ENCODE results near the gene CLCN5. TPM values are rescaled to one million over a fixed set of nuclear protein-coding genes. Genes with fewer than 3 reads are reported as not detected.

Gene CLCN5
- polyA plus RNA-seq, 4 donors: 2.7 to 51.0 (median 4.8) TPM

DNA sequence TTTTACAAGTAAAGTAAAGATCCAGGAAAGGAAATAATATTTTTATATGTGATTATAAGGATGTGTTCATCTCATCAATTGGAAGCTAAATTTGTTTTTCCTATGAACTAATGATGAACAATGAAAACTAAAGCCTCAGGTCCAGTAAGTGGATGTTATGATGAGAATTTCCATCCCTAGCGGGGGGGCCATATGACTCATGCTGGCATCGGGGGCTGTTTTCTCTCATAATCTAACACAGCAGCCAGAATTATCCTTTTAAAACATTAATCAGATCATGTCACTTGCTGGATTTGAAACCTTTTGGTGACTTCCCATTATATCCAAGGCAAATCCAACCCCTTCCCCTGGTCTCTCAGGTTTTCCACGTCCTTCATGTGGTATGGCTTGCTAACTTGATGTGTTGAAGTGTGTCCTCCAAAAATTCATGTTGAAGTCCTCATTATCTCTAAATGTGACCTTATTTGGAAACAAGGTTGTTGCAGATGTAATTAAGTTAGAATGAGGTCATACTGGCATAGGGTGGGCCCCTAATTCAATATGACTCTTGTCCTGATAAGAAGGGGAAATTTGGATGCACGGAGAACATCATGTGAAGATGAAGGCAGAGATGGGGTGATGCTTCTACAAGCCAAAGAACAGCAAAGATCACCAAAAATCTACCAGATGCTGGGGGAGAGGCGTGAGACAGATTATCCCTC is 181.6 kb downstream of the CLCN5 start:
- Histone ChIP-seq H3K27ac (ENCODE audit: low read depth in 1 of 3, low read length in 2 of 3) (no peak overlapping the region), H3K9me3 (ENCODE audit: control insufficient read depth in 2 of 2, insufficient read depth in 1 of 2, low read depth in 1 of 2, low read length in 1 of 2) (no peaks in the 10 kb centered on the region), H3K4me1 (ENCODE audit: control insufficient read depth in 3 of 3, insufficient read depth in 2 of 3, low read depth in 1 of 3, low read length in 2 of 3) (peaks cover 0 to 5% (median 0%) of the 10 kb centered on the region in 3 donors), H3K4me3 (ENCODE audit: low read depth in 1 of 3, low read length in 3 of 3) (no peak overlapping the region), H3K36me3 (ENCODE audit: control insufficient read depth in 3 of 3, insufficient read depth in 2 of 3, low read depth in 1 of 3, low read length in 3 of 3) (no peaks in the 10 kb centered on the region), H3K27me3 (ENCODE audit: control insufficient read depth in 3 of 3, insufficient read depth in 3 of 3, low read length in 3 of 3) (no peaks in the 10 kb centered on the region)
- no peak for FAIRE-seq
- DNase-seq: no peak
- WGBS, 3 donors: 62 to 85% (median 75%) methylated on average over 5 of the region's 5 CpGs

DNA sequence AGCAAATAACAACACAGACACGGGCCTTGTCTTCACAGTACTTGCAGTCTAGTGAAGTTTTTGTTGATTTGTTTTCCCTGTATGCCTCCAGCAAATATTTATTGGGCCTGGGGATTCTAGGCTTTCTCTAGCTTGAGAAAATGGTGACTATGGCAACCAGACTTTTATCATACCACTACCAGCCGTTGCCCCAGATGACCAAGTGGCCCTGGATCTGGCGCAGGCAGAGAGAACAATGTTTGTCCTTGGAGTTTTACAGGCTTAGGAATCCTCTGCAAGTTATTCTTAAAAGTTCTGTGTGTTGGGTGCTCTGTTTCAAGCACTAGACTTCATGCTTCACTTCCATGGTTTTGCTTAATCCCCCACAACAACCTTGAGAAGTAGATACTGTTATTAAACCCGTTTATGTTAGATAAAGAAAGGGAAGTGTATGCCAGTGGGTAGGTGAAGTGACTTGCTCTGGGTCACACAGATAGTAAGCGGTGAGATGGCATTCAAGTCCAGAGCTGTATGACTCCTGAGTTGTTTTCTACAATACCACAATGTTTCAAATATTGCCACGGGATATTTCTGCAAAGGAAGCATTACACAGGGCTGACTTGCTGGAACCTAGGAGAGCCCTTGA is 183.8 kb downstream of the CLCN5 start:
- no peak overlapping the region for H3K27ac ChIP-seq (ENCODE audit: low read depth in 1 of 3, low read length in 2 of 3)
- no peak for FAIRE-seq
- H3K4me1 ChIP-seq (ENCODE audit: control insufficient read depth in 3 of 3, insufficient read depth in 2 of 3, low read depth in 1 of 3, low read length in 2 of 3): peaks cover 0 to 5% (median 0%) of the 10 kb centered on the region in 3 donors
- no peaks in the 10 kb centered on the region for H3K27me3 ChIP-seq (ENCODE audit: control insufficient read depth in 3 of 3, insufficient read depth in 3 of 3, low read length in 3 of 3)
- DNase-seq: no peak
- H3K36me3 ChIP-seq (ENCODE audit: control insufficient read depth in 3 of 3, insufficient read depth in 2 of 3, low read depth in 1 of 3, low read length in 3 of 3): no peaks in the 10 kb centered on the region
- no peak overlapping the region for H3K4me3 ChIP-seq (ENCODE audit: low read depth in 1 of 3, low read length in 3 of 3)
- H3K9me3 ChIP-seq (ENCODE audit: control insufficient read depth in 2 of 2, insufficient read depth in 1 of 2, low read depth in 1 of 2, low read length in 1 of 2): no peaks in the 10 kb centered on the region
- WGBS, 3 donors: 60 to 80% (median 70%) methylated on average over 6 of the region's 6 CpGs

DNA sequence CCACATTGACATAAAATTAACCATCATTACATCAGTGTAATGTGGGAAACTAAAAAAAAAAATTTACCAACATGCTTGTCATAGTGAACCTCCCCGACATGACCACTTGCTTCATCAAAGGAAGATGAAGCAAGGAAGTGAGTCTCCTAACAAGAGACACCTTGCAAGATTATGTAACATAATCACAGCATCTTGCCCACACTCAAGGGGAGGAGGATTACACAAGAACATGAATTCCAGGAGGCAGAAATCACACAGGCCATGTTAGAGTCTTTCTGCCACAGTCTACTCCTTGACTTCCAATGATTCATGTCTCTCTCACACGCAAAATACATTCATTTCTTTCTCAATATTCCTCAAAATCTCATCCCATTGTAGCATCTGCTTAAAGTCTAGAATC is 185.1 kb downstream of the CLCN5 start:
- Histone ChIP-seq H3K9me3 (ENCODE audit: control insufficient read depth in 2 of 2, insufficient read depth in 1 of 2, low read depth in 1 of 2, low read length in 1 of 2) (no peaks in the 10 kb centered on the region), H3K4me1 (ENCODE audit: control insufficient read depth in 3 of 3, insufficient read depth in 2 of 3, low read depth in 1 of 3, low read length in 2 of 3) (peaks cover 0 to 10% (median 0%) of the 10 kb centered on the region in 3 donors), H3K4me3 (ENCODE audit: low read depth in 1 of 3, low read length in 3 of 3) (no peak overlapping the region), H3K27ac (ENCODE audit: low read depth in 1 of 3, low read length in 2 of 3) (no peak overlapping the region), H3K36me3 (ENCODE audit: control insufficient read depth in 3 of 3, insufficient read depth in 2 of 3, low read depth in 1 of 3, low read length in 3 of 3) (no peaks in the 10 kb centered on the region), H3K27me3 (ENCODE audit: control insufficient read depth in 3 of 3, insufficient read depth in 3 of 3, low read length in 3 of 3) (no peaks in the 10 kb centered on the region)
- 63 to 86% (median 76%) methylated on average over 2 of the region's 2 CpGs for WGBS, 3 donors
- FAIRE-seq (no peak), DNase-seq (no peak)

DNA sequence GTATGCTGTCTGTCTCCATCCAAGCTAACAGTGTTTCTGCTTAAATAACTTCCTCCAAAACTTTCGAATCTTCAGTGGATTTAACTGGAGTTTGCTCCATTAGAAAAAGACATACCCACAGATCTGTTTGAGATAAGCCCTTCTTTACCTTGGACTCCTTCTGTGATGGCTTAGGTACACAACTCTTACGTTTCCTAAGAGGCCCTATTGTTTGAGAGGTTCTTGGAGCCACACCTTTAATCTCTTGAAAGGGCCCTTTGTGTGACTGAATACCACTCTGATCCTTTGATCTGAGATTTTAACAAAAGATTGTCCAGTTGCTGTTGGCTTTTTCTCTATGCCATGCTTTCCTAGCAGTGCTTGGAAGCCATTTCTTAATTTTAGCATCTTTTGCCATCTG is 185.9 kb downstream of the CLCN5 start:
- Histone ChIP-seq H3K27ac (ENCODE audit: low read depth in 1 of 3, low read length in 2 of 3) (peak overlapping the region in 1 of 3 donors; percentile 30), H3K27me3 (ENCODE audit: control insufficient read depth in 3 of 3, insufficient read depth in 3 of 3, low read length in 3 of 3) (no peaks in the 10 kb centered on the region), H3K4me3 (ENCODE audit: low read depth in 1 of 3, low read length in 3 of 3) (no peak overlapping the region), H3K36me3 (ENCODE audit: control insufficient read depth in 3 of 3, insufficient read depth in 2 of 3, low read depth in 1 of 3, low read length in 3 of 3) (no peaks in the 10 kb centered on the region), H3K4me1 (ENCODE audit: control insufficient read depth in 3 of 3, insufficient read depth in 2 of 3, low read depth in 1 of 3, low read length in 2 of 3) (peaks cover 0 to 5% (median 0%) of the 10 kb centered on the region in 3 donors), H3K9me3 (ENCODE audit: control insufficient read depth in 2 of 2, insufficient read depth in 1 of 2, low read depth in 1 of 2, low read length in 1 of 2) (no peaks in the 10 kb centered on the region)
- FAIRE-seq (no peak), DNase-seq (peak in 1 of 2 donors; percentile 24)
- WGBS, 3 donors: 18 to 55% (median 20%) methylated on average over 2 of the region's 2 CpGs

DNA sequence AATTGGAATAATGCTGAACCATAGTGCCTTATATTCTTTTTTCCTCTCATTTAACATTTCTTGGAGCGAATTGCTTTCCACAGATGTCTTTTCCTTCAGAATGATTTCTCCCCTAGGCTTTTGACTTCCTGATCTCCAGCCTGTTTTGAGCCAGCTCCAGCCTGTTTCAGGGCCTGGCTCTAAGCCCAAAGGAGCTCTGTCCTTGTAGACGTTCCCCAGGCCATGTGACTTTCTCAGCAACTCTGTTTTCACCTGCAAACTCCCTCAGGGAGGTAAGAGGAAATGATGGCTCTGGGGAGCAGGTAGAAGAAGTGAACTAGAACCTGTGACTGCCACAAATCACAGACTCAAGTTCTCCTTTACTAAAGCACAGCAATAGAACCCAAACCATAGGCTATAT is 189.3 kb downstream of the CLCN5 start:
- Histone ChIP-seq H3K27me3 (ENCODE audit: control insufficient read depth in 3 of 3, insufficient read depth in 3 of 3, low read length in 3 of 3) (no peaks in the 10 kb centered on the region), H3K27ac (ENCODE audit: low read depth in 1 of 3, low read length in 2 of 3) (no peak overlapping the region), H3K36me3 (ENCODE audit: control insufficient read depth in 3 of 3, insufficient read depth in 2 of 3, low read depth in 1 of 3, low read length in 3 of 3) (no peaks in the 10 kb centered on the region), H3K4me3 (ENCODE audit: low read depth in 1 of 3, low read length in 3 of 3) (no peak overlapping the region), H3K4me1 (ENCODE audit: control insufficient read depth in 3 of 3, insufficient read depth in 2 of 3, low read depth in 1 of 3, low read length in 2 of 3) (peaks cover 0 to 24% (median 0%) of the 10 kb centered on the region in 3 donors), H3K9me3 (ENCODE audit: control insufficient read depth in 2 of 2, insufficient read depth in 1 of 2, low read depth in 1 of 2, low read length in 1 of 2) (no peaks in the 10 kb centered on the region)
- DNase-seq: peak in 1 of 2 donors; percentile 48
- WGBS, 3 donors: 11 to 25% (median 12%) methylated on average over 2 of the region's 2 CpGs
- FAIRE-seq: no peak

GRCh38 chrX:50114113-50114512 is 191.7 kb downstream of the CLCN5 start:
- peak overlapping the region in 1 of 3 donors; percentile 57 for H3K27ac ChIP-seq (ENCODE audit: low read depth in 1 of 3, low read length in 2 of 3)
- H3K36me3 ChIP-seq (ENCODE audit: control insufficient read depth in 3 of 3, insufficient read depth in 2 of 3, low read depth in 1 of 3, low read length in 3 of 3): no peaks in the 10 kb centered on the region
- no peaks in the 10 kb centered on the region for H3K27me3 ChIP-seq (ENCODE audit: control insufficient read depth in 3 of 3, insufficient read depth in 3 of 3, low read length in 3 of 3)
- H3K4me3 ChIP-seq (ENCODE audit: low read depth in 1 of 3, low read length in 3 of 3): no peak overlapping the region
- 14 to 27% (median 15%) methylated on average over 2 of the region's 2 CpGs for whole genome bisulfite sequencing, 3 donors
- H3K4me1 ChIP-seq (ENCODE audit: control insufficient read depth in 3 of 3, insufficient read depth in 2 of 3, low read depth in 1 of 3, low read length in 2 of 3): peaks cover 0 to 26% (median 0%) of the 10 kb centered on the region in 3 donors
- DNase-seq (peak; percentile 58 to 78), FAIRE-seq (no peak)
- no peaks in the 10 kb centered on the region for H3K9me3 ChIP-seq (ENCODE audit: control insufficient read depth in 2 of 2, insufficient read depth in 1 of 2, low read depth in 1 of 2, low read length in 1 of 2)

DNA sequence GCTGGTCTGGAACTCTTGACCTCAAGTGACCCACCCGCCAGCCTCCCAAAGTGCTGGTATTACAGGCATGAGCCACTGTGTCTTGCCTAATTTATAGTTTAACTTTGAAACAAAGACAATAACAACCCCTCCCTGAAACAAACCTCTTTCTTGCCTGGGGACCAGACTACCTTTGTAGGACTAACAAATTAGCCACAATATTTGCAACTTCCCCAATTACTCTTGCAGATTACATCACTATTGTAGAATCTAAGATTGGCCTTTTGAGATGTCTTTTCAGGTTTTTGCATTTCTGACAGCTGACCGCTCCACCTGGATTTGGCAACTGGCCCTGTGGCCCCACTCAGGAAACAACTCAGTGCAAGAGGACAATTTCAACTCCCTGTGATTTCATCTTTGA is 193.6 kb downstream of the CLCN5 start:
- Histone ChIP-seq H3K4me3 (ENCODE audit: low read depth in 1 of 3, low read length in 3 of 3) (no peak overlapping the region), H3K36me3 (ENCODE audit: control insufficient read depth in 3 of 3, insufficient read depth in 2 of 3, low read depth in 1 of 3, low read length in 3 of 3) (no peaks in the 10 kb centered on the region), H3K27ac (ENCODE audit: low read depth in 1 of 3, low read length in 2 of 3) (no peak overlapping the region), H3K4me1 (ENCODE audit: control insufficient read depth in 3 of 3, insufficient read depth in 2 of 3, low read depth in 1 of 3, low read length in 2 of 3) (peaks cover 0 to 26% (median 0%) of the 10 kb centered on the region in 3 donors), H3K9me3 (ENCODE audit: control insufficient read depth in 2 of 2, insufficient read depth in 1 of 2, low read depth in 1 of 2, low read length in 1 of 2) (no peaks in the 10 kb centered on the region), H3K27me3 (ENCODE audit: control insufficient read depth in 3 of 3, insufficient read depth in 3 of 3, low read length in 3 of 3) (no peaks in the 10 kb centered on the region)
- DNase-seq: no peak
- FAIRE-seq: no peak
- WGBS, 3 donors: 78 to 93% (median 85%) methylated on average over 2 of the region's 2 CpGs

GRCh38 chrX:50117476-50117875 is 195.1 kb downstream of the CLCN5 start:
- 8 to 37% (median 21%) methylated on average over 3 of the region's 3 CpGs for WGBS, 3 donors
- no peaks in the 10 kb centered on the region for H3K9me3 ChIP-seq (ENCODE audit: control insufficient read depth in 2 of 2, insufficient read depth in 1 of 2, low read depth in 1 of 2, low read length in 1 of 2)
- H3K4me3 ChIP-seq (ENCODE audit: low read depth in 1 of 3, low read length in 3 of 3): no peak overlapping the region
- peak overlapping the region in 1 of 3 donors; percentile 25 for H3K27ac ChIP-seq (ENCODE audit: low read depth in 1 of 3, low read length in 2 of 3)
- peak; percentile 47 for FAIRE-seq
- H3K36me3 ChIP-seq (ENCODE audit: control insufficient read depth in 3 of 3, insufficient read depth in 2 of 3, low read depth in 1 of 3, low read length in 3 of 3): no peaks in the 10 kb centered on the region
- H3K27me3 ChIP-seq (ENCODE audit: control insufficient read depth in 3 of 3, insufficient read depth in 3 of 3, low read length in 3 of 3): no peaks in the 10 kb centered on the region
- peak; percentile 63 to 68 for DNase-seq
- peaks cover 0 to 21% (median 0%) of the 10 kb centered on the region in 3 donors for H3K4me1 ChIP-seq (ENCODE audit: control insufficient read depth in 3 of 3, insufficient read depth in 2 of 3, low read depth in 1 of 3, low read length in 2 of 3)
